GM19467 (cell line): Measurements from ENCODE around the gene TTC39C.

Experiments
- ATAC-seq: cut with Tn5 transposase; IDR thresholded peaks from one replicate; pipeline ENCODE4 v1.9.1; 2021; ENCODE audit warnings: mild to moderate bottlenecking, moderate library complexity; ENCODE audit not compliant: unreplicated experiment

The TTC39C gene

DNA sequence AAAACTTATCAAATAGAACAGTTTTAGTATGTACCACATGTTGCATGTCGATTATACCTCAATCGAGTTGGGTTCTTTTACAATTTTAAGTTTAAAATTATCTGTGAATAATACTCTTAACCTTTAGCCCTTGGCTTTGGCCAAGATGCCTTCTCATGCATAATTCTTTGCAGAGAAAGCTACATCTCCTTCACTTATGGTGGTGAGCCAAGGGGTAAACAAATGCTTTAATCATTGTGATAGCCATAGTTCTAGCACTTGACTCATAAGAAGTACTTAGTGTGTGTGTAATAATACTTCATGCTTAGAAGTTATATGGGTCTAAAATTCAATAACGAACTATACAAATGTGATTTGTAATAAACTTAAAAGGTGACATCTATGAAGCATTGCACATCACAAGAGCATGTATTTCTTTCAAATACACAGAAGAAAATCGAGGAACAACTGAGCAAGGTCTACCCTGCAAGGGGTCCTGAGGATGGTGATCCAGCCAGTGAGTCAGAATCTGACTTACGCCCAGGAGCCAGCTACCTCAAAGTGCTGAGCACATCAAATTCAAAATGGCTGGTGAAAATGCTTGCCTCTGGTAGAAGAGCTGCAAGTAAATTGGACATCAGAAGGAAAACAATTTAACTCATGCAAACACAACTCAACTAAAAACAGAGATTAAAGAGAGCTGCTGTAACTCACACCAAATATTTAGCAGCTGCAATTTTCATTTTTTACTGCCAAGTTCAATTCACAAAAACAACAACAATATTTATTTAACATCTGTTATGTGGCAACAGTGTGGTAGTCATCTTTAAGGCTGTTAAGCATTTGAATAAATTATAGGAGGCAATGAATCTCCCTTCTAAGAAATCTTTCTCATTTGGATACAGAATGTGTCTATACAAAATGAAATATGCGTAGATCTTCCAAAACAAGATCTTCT, 23.8 kb upstream of the TTC39C start:
- ATAC-seq, result no peak

DNA sequence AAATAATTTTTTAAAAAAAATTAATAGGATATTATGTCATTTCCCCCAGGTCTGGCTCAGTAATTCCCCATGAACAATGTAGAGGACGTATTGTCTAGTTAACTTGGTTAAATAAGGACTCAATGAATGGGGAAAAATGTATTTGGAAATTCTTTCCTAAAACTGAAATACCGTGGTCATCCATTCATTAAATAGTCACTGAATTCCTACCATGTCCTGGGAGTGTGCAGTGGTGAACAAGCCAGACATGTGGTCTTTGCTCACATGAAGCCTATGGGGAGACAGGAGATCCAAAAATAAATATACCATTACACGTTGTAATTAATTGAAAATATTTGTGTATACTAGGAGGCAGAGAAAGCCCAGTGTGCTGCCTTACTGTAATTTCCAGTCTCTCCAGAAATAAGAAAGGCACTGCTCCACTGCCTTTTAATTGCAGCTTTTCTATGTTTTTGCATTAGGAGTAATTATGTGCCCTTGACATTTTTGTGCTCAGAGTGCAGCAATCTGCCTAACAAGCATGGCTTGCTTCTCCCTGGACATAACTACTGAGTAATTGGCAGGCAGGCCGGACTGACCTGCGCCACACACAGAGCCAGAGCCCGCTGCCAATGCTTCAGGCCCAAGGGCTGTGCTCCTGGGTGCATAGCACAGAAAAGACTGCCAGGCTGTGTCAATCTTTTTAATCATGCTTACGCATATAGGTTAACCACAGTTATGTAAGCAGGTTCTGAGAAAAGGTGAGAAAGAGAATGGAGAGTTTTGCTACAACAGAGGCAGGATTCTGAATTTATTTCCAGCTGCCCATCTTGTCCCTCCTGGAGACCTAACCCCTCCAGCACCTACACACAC, 22.2 kb upstream of the TTC39C start:
- ATAC-seq, result no peak

DNA sequence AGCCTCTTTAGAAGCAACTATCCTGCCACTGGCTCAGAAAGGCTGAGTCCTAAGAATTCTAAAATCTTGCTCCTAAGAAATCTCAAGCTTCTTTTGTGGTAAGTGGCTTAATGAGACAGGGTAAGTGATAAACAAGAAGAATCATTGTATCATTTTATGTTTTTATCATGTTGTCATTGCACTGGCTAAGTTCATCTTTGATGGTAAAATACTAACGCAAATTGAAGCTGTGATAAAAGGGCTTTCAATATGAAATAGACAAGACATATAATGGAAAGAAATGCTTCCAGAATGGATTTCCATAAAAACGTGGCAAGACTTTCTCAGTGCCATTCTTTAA, 21.6 kb upstream of the TTC39C start:
- ATAC-seq, result no peak

DNA sequence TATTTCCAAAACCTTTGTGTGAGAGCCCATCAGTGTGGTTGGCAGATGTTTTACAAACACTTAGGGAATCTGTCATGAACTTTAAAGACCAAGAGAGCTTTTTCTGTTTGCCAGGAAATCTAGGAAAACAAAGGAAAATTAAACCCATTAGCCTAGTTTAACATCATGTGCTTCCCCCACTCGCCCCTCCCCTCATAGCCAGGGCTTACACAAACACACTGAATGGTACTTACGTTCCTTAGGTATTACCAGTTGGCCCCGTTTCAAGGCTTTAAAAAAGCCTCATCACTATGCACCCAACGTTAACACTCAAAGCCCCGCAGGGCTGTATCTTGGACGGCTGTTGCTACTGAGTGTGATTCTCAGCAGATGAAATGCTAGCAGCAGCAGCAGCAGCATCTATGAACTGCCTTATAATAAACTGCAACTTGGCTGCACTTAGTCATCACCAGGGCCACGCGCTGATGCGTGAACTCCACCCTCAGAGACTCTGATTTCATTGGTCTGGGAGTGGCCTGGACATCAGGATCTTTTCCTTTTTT, 20.1 kb upstream of the TTC39C start:
- ATAC-seq, result no peak

DNA sequence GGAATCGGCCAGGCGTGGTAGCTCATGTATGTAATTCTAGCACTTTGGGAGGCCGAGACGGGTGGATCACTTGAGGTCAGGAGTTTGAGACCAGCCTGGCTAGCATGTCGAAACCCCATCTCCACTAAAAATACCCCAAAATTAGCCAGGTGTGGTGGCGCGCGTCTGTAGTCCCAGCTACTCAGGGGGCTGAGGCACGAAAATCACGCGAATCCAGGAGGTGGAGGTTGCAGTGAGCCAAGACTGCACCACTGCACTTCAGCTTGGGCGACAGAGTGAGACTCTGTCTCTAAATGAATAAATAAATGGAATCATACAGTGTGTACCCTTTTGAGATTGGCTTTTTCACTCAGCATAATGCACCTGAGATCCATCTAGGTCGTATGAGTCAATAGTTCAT, 19.4 kb upstream of the TTC39C start:
- no peak for ATAC-seq

DNA sequence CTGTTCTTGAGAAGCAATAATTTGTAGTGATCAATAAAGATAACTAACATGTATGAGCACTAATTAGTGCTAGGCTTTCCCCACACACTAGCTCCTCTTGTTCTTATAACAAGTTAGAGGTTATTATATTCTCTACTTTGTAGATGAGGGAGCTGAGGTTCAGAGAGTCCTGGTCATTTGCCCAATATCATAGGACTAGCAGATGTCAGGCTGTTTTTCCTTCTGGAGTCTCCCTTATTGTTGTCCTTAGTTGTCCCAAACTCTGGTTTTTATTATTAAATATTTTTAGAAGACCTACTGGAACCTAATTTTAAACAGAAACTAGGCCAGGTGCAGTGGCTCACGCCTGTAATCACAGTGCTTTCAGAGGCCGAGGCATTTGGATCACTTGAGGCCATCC, 16.5 kb upstream of the TTC39C start:
- no peak for ATAC-seq

DNA sequence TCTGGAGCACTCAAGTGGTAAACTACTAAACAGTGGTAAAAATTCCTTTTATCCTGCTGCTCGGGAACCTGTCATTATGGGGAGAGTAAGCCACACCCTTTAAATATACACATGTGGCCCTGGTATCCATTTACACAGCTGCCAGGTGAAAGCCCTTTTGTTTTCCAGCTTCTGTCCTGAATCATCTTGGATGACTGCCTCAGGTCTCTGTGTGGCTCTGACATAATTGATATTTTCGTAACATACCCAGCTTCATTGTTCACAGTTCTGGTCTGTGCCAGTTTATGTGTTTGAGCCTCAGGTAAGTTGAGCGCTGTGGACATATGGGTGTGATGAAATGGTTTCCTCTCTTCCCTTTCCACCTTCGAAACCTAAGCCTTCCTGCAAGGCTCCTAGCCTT, 15.7 kb upstream of the TTC39C start:
- ATAC-seq, result no peak

DNA sequence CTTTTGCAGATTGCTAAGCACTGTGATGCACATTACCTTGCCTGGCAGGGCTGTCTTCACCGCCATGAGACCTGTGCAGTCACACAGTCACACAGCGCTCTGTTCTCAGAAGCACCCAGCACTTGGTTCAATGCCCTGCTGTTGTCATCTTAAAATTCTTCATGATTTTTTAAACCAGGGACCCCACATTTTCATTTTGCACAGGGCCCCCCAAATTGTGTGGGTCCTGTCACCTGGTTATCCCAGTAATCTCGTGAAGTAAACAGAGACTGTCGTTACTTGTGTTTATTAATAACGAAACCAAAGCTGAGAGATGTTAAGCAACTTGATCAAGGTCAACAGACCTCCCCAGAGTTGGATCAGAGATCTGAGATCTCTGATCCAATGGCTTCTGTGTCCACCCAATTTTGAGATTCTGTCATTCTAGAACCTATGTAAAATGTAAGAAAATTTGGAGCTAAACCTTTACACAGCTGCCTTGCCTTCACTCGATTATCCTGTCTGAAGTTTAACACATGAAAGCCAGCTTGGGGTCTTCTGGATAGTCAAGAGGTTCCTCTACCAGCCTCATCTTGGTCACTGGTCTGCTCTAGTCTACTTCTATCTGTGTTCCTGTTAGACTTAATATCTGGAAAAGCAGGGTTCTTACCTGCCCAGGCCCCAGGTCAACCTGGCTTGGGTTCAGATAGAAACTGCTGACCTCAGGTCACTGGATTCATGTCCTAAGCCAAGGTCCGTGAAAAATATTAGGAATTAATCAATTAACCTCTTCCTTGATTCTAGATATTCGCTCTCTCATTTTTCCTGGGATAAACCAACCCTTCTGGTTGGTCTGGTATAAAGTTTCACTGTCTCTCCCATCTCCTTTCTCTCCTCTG, 13.7 kb upstream of the TTC39C start:
- ATAC-seq, result no peak

DNA sequence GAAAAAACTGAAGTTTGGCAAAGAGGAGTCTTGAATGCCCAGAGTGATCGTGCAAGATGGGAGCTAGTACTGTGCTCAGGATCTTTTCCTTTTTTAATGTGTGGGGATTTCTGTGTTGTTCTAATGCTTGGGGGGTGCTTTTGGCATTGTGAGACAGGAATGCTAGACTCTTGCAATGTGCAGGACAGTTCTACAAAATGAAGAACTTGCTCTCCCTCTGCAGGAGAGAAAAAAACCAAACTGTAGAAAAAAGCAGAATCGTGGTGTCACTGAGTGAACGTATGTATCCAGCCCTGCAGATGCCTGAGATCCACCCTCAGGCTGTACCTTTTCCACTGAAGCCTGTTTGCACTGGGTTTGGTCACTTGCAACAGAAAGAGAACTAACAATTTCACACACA, 12.1 kb upstream of the TTC39C start:
- ATAC-seq, result no peak

DNA sequence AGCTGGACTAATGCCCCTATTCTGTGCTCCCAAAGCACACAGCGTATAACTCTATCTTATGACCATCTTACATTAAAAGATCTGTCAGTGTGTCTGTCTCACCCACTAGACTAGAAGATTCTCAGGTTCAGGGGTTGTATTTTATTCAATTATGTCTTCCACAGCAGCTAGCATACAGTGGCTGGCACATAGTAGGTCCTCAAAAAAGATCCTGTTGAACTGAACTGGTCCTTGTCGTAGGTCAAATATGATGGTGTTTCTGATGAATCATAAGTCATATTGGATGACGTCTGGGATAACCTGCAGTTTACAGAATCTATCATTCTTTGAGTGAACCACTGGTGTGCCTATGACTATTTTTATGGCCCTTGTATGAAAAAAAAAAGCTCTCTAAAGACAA, 11.3 kb upstream of the TTC39C start:
- no peak for ATAC-seq

DNA sequence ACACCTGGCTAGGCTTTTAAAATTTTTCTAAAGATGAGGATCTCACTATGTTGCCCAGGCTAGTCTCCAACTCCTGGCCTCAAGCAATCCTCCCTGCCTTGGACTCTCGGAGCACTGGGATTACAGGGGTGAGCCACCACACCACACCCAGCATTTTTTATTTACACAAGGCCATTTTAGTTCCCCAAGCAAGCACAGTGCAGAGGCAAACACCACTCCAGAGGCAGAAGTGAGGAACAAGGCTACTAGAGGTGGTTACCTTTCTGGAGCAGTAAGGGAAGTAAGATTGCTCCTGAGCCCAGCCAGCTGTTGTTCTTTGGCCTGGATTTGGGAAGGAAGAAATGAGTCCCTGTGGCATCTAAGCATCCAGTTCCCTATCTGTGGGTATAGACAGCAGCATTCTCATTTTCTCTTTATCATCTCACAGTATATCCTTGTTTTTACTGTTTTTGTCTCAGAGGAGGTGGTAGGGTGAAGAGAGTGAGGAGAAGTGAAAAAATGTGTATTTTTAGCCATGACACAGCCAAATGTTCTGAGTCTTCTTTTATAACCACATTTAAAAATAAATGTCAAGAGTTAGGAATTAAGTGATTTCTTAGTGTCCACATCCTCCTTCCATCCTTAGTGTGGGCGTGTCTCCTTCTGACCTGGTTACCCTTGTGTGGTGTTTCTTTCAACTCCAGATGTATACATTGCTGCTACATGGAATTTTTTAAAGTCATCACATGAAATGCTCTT, 10.5 kb upstream of the TTC39C start:
- ATAC-seq, result no peak

DNA sequence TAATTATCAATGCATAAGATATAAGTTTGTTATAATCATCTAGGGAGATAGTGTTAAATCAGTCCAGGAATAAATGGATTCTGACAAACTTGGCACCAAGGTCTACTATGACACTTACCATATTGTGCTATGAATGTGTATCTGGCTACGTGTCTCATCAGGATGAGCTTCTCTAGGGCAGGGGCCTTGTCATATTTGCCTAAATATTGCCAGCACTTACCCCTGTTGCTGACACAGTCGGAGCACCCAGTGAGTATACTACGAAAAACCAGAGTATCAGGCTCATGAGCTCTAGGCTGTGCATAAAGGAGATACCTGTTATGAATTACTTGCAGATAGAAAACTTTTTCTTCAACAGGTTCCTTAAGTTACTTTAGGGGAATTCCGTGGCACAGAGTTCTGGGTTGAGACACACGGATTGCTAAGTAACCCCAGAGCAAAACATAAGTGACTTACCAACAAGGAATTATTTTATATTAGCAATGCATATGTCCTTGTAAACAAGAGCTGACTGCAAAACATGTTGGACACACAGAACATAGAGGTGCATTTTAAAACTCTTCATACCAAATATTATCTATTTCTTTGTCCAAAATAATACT, 7.7 kb upstream of the TTC39C start:
- no peak for ATAC-seq

DNA sequence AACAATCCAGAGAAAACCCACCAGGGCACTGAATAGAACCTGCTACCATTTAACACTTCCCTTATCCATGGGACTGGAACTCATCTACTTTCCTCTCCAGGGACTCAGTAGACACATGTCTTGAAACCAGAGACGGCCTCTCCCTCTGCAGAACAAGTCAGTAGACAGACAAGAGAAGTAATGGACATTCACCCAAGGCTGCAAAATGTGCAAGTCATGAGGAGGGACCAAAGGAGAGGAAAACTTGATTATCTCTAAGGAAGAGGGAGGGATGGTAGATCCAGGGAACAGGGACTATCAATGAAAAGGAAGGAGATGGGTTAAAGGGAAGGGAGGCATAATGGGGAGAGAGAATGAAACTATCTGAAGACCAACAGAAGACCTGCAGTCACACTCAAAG, 5.3 kb upstream of the TTC39C start:
- ATAC-seq, result no peak

DNA sequence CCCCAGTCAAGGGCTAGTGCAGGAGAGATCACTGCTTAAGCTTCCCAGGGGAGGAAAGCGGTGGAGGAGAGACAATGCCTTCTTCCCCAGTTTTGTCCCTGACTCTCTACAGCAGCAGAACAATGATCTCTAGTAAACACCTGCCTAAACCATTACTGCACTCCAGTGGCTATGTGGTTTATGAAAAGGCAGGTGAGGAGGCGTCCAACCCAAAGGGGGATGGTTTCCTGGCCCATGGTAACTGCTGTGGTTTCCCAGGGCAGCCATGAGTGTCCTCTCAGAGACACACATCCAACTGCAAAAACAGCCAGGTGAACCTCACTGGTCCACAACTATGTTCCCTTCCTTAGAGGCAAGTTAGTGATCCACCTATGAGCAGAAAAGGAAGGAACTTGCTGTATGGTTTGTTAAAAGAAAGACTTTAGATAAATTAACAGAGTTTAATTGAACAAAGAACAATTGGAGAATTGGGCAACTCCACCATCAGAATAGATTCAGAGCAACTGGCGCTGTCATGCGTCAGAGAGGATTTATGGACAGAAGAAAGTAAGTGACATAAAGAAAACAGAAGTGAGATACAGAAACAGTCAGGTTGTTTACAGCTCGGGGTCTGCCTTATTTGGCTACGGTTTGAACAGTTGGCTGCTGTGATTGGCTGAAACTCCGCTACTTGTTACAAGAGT, 4.8 kb upstream of the TTC39C start:
- peak; percentile 58 for ATAC-seq

DNA sequence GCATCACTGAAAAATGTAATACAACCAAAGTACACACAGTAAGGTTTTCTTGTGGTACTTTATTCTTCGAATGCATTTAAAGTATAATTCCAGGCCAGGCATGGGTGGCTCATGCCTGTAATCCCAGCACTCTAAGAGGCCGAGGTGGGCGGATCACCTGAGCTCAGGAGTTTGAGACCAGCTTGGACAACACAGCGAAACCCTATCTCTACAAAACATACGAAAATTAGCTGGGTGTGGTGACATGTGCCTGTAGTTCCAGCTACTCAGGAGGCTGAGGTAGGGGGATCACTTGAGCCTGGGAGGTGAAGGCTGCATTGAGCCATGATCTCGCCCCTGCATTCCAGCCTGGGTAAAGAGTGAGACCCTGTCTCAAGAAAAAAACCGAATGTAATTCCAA, 3.9 kb upstream of the TTC39C start:
- ATAC-seq, result no peak

DNA sequence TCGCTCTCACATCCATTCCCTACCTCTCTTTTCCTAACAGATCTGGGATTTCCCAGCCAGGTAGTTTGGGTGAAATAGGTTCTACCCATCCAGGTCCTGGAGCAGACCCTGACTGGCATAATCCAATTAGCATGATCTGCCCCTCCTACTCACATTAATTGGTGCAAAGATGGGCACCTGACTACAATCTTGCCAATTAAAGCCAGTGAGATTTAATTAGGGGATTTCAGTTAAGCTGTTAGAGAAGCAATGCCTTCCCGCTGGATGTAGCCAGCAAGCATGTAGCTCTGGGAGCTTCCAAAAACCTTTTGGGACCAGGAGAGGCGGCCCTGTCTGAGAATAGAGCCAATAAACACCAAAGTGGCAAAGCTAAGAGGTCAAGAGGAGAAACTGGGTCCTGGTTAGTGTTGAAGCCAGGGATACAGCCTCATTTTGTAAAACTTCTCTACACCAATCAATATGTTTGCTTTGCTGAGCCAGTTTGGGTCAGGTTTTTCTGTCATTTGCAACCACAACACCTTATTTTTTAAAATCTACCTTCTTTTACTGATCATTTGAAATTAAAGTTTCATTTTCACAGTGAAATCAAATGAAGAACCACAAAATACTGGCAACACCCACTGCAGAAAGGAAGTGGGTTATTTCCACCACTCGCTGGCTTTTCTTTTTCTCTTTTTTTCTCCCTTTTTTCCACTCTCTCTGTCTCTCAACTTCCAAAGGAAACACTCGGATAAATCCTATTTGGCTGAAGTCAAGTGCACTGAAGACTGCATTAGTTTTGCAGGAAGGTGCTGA, 3.2 kb upstream of the TTC39C start:
- no peak for ATAC-seq

DNA sequence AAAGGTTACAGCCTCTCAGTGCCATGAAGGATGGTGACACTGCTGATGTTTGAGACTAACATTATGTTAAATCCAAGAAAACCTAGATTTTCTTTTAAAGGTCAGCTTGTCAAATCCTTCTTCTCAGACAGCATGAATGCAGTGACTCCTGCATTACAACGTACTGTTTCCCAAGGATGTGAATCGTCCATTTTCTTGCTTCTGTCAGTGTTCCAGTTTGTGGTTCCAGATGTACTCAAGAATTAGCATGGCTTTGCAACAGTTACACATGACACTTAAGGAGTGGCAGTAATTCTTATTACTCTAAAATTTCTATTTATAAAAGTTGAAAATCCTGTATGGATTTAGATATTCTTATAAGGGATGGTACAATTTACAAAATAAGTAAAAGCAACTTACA, 1.5 kb upstream of the TTC39C start:
- no peak for ATAC-seq

DNA sequence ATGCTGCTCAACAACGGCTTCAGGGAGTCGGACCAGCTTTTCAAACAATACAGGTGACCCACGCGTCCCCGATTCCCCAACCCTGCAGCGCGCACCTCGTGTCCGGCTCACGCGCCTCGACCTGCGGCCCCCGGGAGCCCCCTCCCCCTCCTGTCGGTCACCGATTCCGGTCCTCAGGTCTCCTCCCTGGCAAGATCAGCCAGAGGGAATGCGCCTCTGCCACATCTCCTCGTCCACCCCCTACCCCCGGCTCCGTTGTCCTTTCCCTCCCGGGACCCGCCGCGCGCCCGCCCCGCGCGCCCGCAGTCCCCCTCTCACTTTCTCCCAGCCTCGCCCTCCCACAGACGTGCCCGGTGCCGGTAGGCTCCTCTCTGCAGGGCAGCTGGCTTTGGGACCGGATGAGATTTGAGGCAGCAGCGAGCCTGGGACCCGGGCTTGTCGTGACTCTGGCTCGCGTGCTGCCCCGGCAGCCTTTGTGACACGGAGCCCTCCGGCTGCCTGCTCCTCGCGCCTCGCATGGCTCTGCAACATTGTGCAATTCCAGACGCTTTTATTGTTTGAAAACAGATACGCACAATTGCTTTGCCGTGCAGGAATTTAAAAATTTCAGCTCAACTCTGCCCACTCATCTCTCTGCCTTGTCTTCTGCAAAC, 558 bp downstream of the TTC39C start:
- no peak for ATAC-seq
